ENCODE measurements around the gene CTBP1.

CTBP1 gene

DNA sequence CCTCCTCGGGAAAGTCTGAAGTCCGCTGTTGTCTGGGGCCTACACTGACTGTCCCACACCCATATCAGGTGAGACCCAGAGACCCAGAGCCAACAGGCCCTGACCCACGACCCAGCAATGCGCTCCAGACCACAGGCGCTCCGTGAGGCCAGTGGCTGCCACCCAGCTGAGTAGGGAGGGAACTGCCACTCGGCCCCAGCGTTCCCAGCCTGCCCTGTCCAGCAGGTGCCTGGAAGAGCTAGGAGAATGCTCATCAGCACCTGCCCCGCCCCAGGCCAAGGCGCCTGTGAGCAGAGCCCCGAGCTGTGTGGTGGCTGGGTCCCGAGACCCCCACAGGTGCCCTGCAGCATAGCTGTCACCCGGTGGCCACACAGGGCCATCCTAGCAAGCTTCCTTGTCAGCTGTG is 79.2 kb downstream of the CTBP1 start:
- no peak overlapping the region for H3K4me3 ChIP-seq (ENCODE audit: control insufficient read depth in 1 of 7, extremely low read depth in 1 of 7, insufficient read depth in 4 of 7, low read depth in 2 of 7, low read length in 6 of 7)
- DNase-seq, result no peak
- CTCF ChIA-PET, result interaction anchor here (1.7 kb wide), 1 partner anchor 33 kb away, joined by 6 read pairs; no protein-coding TSS in a partner anchor
- peaks cover 0 to 68% (median 27%) of the 10 kb centered on the region in 5 experiments for H3K27me3 ChIP-seq (replicated peaks in 2 of 5; ENCODE audit: control insufficient read depth in 4 of 5, insufficient read depth in 5 of 5, low read length in 4 of 5)
- WGBS (ENCODE audit: insufficient coverage), result 94% methylated on average over 12 of the region's 13 CpGs
- peaks cover 0 to 34% (median 19%) of the 10 kb centered on the region in 4 experiments for H3K4me1 ChIP-seq (ENCODE audit: control extremely low read depth in 1 of 4, control insufficient read depth in 4 of 4, insufficient read depth in 4 of 4, low read length in 3 of 4)
- H3K27ac ChIP-seq (ENCODE audit: insufficient read depth in 1 of 2, low read depth in 1 of 2, low read length in 2 of 2, poor library complexity in 1 of 2, severe bottlenecking in 2 of 2), result no peak overlapping the region
- POLR2A ChIA-PET, result no interaction called here
- peaks cover 0 to 3% (median 0%) of the 10 kb centered on the region in 5 experiments for H3K9me3 ChIP-seq (ENCODE audit: control extremely low read depth in 1 of 5, control insufficient read depth in 4 of 5, insufficient read depth in 2 of 5, low read depth in 1 of 5, low read length in 4 of 5)
- no peaks in the 10 kb centered on the region for H3K36me3 ChIP-seq (ENCODE audit: control insufficient read depth in 4 of 4, insufficient read depth in 4 of 4, low read length in 3 of 4)

DNA sequence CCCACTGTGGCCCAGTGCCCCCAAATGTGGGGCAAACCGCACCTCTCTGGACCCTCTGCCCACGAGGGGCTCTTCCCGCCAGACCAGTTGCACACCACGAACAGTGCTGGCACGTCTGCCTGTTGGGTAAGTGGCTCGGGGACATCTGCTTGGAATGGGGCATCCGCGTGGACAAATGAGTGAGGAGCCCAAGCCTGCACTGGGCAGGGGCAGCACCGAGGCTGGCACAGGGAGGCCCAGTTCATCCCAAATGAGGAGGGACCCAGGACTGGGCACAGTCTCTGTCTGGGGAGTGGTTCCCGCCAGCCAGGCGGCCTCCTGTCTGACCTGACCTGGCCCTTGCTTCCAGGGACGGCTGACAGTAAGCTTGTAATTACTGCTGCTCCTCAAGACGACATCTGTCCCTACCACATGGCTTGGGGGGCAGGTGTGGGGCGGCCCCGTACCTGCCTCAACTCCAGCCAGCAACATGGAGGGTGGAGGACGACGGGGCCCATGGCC is 79.7 kb downstream of the CTBP1 start:
- Histone ChIP-seq H3K36me3 (ENCODE audit: control insufficient read depth in 4 of 4, insufficient read depth in 4 of 4, low read length in 3 of 4) (no peaks in the 10 kb centered on the region), H3K9me3 (ENCODE audit: control extremely low read depth in 1 of 5, control insufficient read depth in 4 of 5, insufficient read depth in 2 of 5, low read depth in 1 of 5, low read length in 4 of 5) (peaks cover 0 to 3% (median 0%) of the 10 kb centered on the region in 5 experiments), H3K27ac (ENCODE audit: insufficient read depth in 1 of 2, low read depth in 1 of 2, low read length in 2 of 2, poor library complexity in 1 of 2, severe bottlenecking in 2 of 2) (no peak overlapping the region), H3K4me1 (ENCODE audit: control extremely low read depth in 1 of 4, control insufficient read depth in 4 of 4, insufficient read depth in 4 of 4, low read length in 3 of 4) (peaks cover 0 to 34% (median 19%) of the 10 kb centered on the region in 4 experiments), H3K27me3 (replicated peaks in 2 of 5; ENCODE audit: control insufficient read depth in 4 of 5, insufficient read depth in 5 of 5, low read length in 4 of 5) (peaks cover 0 to 64% (median 26%) of the 10 kb centered on the region in 5 experiments), H3K4me3 (ENCODE audit: control insufficient read depth in 1 of 7, extremely low read depth in 1 of 7, insufficient read depth in 4 of 7, low read depth in 2 of 7, low read length in 6 of 7) (no peak overlapping the region)
- 93% methylated on average over 17 of the region's 17 CpGs for WGBS (ENCODE audit: insufficient coverage)
- CTCF ChIA-PET, result interaction anchor here (1.7 kb wide), 1 partner anchor 34 kb away, joined by 6 read pairs; no protein-coding TSS in a partner anchor
- POLR2A ChIA-PET, result no interaction called here
- DNase-seq, result no peak

DNA sequence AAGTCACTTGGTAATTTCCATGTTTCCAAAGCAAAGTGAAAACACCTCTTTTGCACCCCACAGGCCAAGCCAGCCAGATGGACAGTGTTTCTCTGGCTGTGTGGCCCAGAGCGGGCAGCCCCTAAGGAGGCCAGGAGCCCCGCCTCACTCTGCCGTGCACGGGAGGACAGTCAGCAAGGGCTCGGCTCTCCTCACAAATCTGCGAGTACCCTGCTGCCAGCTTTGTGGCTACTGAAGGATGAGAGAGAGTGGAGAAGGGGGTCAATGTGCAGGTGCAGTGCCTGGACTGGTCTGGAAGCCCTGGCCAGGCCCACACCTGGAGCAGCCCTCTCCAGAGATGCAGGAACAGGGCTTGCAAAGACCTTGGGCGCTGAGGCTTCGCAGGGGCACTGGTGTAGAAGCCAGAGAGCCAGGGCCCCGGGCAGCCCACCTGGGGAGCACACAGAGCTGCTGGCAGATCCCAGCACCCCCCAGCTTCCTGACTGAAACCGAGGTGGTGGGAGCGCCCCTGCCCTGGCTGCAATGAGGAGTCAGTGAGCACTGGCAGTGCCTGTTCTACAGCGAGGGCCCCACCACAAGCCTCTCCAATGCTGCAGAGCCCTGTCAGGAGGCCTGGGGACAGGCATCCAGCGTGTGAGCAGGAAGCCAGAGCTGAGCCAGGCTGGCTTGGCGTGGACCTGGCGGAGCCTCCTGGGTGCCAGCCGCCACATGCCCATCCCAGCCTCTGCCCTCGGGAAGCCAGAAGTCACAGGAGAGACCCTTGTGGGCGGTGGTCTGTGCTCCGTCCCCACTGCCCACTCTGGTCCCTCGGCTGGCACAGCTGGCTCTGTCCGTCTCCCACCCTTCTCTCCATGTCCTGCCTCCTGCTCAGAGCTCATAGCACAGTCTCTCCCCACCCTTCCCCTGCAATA is 80.5 kb downstream of the CTBP1 start:
- H3K27me3 ChIP-seq (replicated peaks in 2 of 5; ENCODE audit: control insufficient read depth in 4 of 5, insufficient read depth in 5 of 5, low read length in 4 of 5), result peaks cover 0 to 61% (median 24%) of the 10 kb centered on the region in 5 experiments
- H3K27ac ChIP-seq (ENCODE audit: insufficient read depth in 1 of 2, low read depth in 1 of 2, low read length in 2 of 2, poor library complexity in 1 of 2, severe bottlenecking in 2 of 2), result no peak overlapping the region
- H3K4me3 ChIP-seq (ENCODE audit: control insufficient read depth in 1 of 7, extremely low read depth in 1 of 7, insufficient read depth in 4 of 7, low read depth in 2 of 7, low read length in 6 of 7), result peak overlapping the region in 1 of 7 experiments; percentile 81
- WGBS (ENCODE audit: insufficient coverage), result 90% methylated on average over 21 of the region's 21 CpGs
- peaks cover 0 to 34% (median 19%) of the 10 kb centered on the region in 4 experiments for H3K4me1 ChIP-seq (ENCODE audit: control extremely low read depth in 1 of 4, control insufficient read depth in 4 of 4, insufficient read depth in 4 of 4, low read length in 3 of 4)
- CTCF ChIA-PET, result interaction anchor here (0.9 to 1.7 kb wide), 4 partner anchors 10 to 37 kb away, joined by 3 to 7 read pairs (median 6); no protein-coding TSS in a partner anchor
- no peaks in the 10 kb centered on the region for H3K36me3 ChIP-seq (ENCODE audit: control insufficient read depth in 4 of 4, insufficient read depth in 4 of 4, low read length in 3 of 4)
- POLR2A ChIA-PET, result interaction anchor here (0.6 kb wide), 1 partner anchor 15 kb away, joined by 3 read pairs; no protein-coding TSS in a partner anchor
- no peak for DNase-seq
- peaks cover 0 to 5% (median 0%) of the 10 kb centered on the region in 5 experiments for H3K9me3 ChIP-seq (ENCODE audit: control extremely low read depth in 1 of 5, control insufficient read depth in 4 of 5, insufficient read depth in 2 of 5, low read depth in 1 of 5, low read length in 4 of 5)

DNA sequence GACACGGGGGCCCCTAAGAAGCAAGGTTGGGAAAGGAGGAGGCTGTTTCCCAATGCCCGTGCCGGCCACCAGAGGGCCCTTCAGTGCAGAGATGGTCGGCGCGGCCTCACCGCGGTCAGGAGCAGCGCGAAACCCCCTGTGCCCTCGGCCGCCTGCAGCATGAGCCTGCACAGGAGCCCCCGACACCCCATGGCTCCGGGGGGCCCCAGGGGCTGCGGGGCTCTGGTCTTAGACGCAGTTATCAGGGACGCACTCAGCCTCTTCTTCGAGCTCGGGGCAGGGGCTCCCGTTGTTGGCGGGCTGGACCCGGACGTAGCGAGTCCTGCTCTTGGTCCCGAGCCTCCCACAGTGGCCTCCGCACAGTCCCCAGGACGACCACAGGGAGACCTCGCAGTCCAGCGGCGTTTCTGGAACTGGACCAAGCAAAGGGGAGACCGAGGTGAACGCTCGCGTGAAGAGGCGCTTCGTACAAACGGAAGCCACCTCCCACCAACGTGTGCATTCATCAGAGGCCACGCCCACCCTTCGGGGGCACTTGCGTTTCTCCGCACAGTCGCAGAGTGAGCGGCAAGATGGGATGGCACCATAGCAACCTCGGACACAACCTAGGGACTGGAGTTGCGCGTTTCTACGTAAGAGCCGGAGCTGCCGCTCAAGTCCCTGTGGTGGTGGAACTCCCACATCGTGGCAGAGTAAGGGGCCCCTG is 81.5 kb downstream of the CTBP1 start:
- 3% methylated on average over 41 of the region's 51 CpGs for WGBS (ENCODE audit: insufficient coverage)
- peaks cover 0 to 51% (median 17%) of the 10 kb centered on the region in 5 experiments for H3K27me3 ChIP-seq (replicated peaks in 2 of 5; ENCODE audit: control insufficient read depth in 4 of 5, insufficient read depth in 5 of 5, low read length in 4 of 5)

DNA sequence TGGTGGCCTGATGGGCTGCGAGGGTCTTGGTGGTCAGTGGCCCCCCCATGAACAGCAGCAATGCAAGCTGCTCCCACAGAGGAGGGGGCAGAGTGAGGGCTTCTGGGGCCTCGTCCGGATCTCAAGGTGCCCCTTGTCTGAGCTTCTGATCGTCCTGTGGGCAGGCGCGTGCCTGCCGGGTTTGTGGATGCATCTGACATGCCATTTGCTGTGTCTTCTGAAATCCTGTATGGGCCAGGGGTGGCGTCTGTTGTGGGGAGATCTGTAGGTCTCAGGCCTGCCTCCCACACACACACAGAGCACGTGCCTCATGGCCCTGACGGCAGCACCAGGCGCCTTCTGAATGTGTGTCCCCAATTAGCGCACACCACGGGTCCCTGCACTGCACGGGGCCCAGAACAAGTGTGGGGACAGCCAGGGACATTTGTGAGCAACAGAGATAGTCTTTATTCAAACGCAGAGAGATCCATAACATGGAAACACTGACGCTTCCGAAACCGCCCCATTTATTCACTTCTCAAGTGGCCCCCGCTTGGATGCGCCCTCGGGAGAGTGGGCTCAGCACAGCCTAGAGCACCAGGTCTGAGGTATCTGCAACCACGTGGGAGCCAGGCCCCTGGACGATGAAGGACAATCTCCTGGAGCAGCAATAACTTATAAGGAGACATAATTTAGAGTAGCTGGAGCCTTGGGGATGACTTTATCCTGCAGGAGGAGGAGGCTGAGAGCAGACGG is 82.3 kb downstream of the CTBP1 start:
- Histone ChIP-seq H3K27me3 (replicated peaks in 2 of 5; ENCODE audit: control insufficient read depth in 4 of 5, insufficient read depth in 5 of 5, low read length in 4 of 5) (peaks cover 0 to 44% (median 17%) of the 10 kb centered on the region in 5 experiments), H3K36me3 (ENCODE audit: control insufficient read depth in 4 of 4, insufficient read depth in 4 of 4, low read length in 3 of 4) (no peaks in the 10 kb centered on the region), H3K4me1 (ENCODE audit: control extremely low read depth in 1 of 4, control insufficient read depth in 4 of 4, insufficient read depth in 4 of 4, low read length in 3 of 4) (peaks cover 0 to 23% (median 14%) of the 10 kb centered on the region in 4 experiments), H3K27ac (ENCODE audit: insufficient read depth in 1 of 2, low read depth in 1 of 2, low read length in 2 of 2, poor library complexity in 1 of 2, severe bottlenecking in 2 of 2) (no peak overlapping the region), H3K9me3 (ENCODE audit: control extremely low read depth in 1 of 5, control insufficient read depth in 4 of 5, insufficient read depth in 2 of 5, low read depth in 1 of 5, low read length in 4 of 5) (peaks cover 0 to 5% (median 0%) of the 10 kb centered on the region in 5 experiments), H3K4me3 (ENCODE audit: control insufficient read depth in 1 of 7, extremely low read depth in 1 of 7, insufficient read depth in 4 of 7, low read depth in 2 of 7, low read length in 6 of 7) (peak overlapping the region in 2 of 7 experiments; percentile 66 to 81)
- POLR2A ChIA-PET, result no interaction called here
- 64% methylated on average over 21 of the region's 24 CpGs for WGBS (ENCODE audit: insufficient coverage)
- CTCF ChIA-PET, result interaction anchor here (0.9 to 2.3 kb wide), 11 partner anchors 8 to 184 kb away, joined by 3 to 9 read pairs (median 5); no protein-coding TSS in a partner anchor
- DNase-seq, result peak in 1 of 3 donors; percentile 11

More for the DNA sequence above, 81.5 kb downstream of the CTBP1 start:
- H3K4me3 ChIP-seq (ENCODE audit: control insufficient read depth in 1 of 7, extremely low read depth in 1 of 7, insufficient read depth in 4 of 7, low read depth in 2 of 7, low read length in 6 of 7), result peak overlapping the region; percentile 46 to 81 (median 66)
- no peak overlapping the region for H3K27ac ChIP-seq (ENCODE audit: insufficient read depth in 1 of 2, low read depth in 1 of 2, low read length in 2 of 2, poor library complexity in 1 of 2, severe bottlenecking in 2 of 2)
- H3K9me3 ChIP-seq (ENCODE audit: control extremely low read depth in 1 of 5, control insufficient read depth in 4 of 5, insufficient read depth in 2 of 5, low read depth in 1 of 5, low read length in 4 of 5), result peaks cover 0 to 5% (median 0%) of the 10 kb centered on the region in 5 experiments
- peaks cover 0 to 30% (median 18%) of the 10 kb centered on the region in 4 experiments for H3K4me1 ChIP-seq (ENCODE audit: control extremely low read depth in 1 of 4, control insufficient read depth in 4 of 4, insufficient read depth in 4 of 4, low read length in 3 of 4)
- ChIA-PET CTCF (interaction anchor here (0.9 to 2.3 kb wide), 6 partner anchors 9 to 183 kb away, joined by 3 to 9 read pairs (median 5); no protein-coding TSS in a partner anchor), POLR2A (no interaction called here)
- DNase-seq, result peak; percentile 89 to 93 (median 93)
- H3K36me3 ChIP-seq (ENCODE audit: control insufficient read depth in 4 of 4, insufficient read depth in 4 of 4, low read length in 3 of 4), result no peaks in the 10 kb centered on the region

DNA sequence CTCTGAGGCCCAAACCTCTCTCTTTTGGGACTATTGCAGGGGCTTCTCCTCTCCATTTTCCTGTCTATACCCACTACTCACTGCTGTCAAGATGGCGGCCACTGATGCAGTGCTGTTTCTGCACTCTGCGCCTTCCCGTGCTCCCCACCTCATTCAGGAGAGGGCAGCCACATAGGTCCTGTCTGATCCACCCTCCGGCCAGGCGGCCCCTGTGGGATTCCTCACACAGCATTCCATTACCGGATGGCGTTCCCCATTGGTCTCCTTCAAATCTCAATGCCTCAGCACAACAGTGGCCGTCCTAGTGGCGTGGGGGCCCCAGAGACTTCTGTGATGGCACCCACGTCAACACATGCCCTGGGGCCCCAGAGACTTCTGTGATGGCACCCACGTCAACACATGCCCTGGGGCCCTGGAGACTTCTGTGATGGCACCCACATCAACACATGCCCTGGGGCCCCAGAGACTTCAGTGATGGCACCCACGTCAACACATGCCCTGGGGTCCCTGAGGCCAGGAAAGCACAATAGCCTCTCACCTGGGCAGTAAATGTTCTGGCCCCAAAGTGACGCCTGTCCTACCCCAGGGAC is 83.9 kb downstream of the CTBP1 start:
- no peak for DNase-seq
- ChIA-PET CTCF (interaction anchor here (1.8 kb wide), 1 partner anchor 181 kb away, joined by 5 read pairs; no protein-coding TSS in a partner anchor), POLR2A (no interaction called here)
- H3K9me3 ChIP-seq (ENCODE audit: control extremely low read depth in 1 of 5, control insufficient read depth in 4 of 5, insufficient read depth in 2 of 5, low read depth in 1 of 5, low read length in 4 of 5), result peaks cover 0 to 2% (median 0%) of the 10 kb centered on the region in 5 experiments
- no peak overlapping the region for H3K27ac ChIP-seq (ENCODE audit: insufficient read depth in 1 of 2, low read depth in 1 of 2, low read length in 2 of 2, poor library complexity in 1 of 2, severe bottlenecking in 2 of 2)
- H3K4me1 ChIP-seq (ENCODE audit: control extremely low read depth in 1 of 4, control insufficient read depth in 4 of 4, insufficient read depth in 4 of 4, low read length in 3 of 4), result peaks cover 0 to 12% (median 8%) of the 10 kb centered on the region in 4 experiments
- WGBS (ENCODE audit: insufficient coverage), result over 99% methylated on average over 11 of the region's 13 CpGs
- H3K36me3 ChIP-seq (ENCODE audit: control insufficient read depth in 4 of 4, insufficient read depth in 4 of 4, low read length in 3 of 4), result no peaks in the 10 kb centered on the region
- H3K4me3 ChIP-seq (ENCODE audit: control insufficient read depth in 1 of 7, extremely low read depth in 1 of 7, insufficient read depth in 4 of 7, low read depth in 2 of 7, low read length in 6 of 7), result no peak overlapping the region
- H3K27me3 ChIP-seq (replicated peaks in 2 of 5; ENCODE audit: control insufficient read depth in 4 of 5, insufficient read depth in 5 of 5, low read length in 4 of 5), result peaks cover 0 to 28% (median 10%) of the 10 kb centered on the region in 5 experiments
